BLaER1 treated with 17β-estradiol and CSF1 and Interleukin-3, amounts not matched to agents 10 nM and 100 nM (cell line): ENCODE measurements around the gene SLAIN1.

Experiments
- H3K27ac ChIP-seq, 11 experiments: shearing (Covaris generic); formaldehyde crosslinking; 2 replicates each; pipeline ENCODE4 v1.8.1; 2022
- H3K27me3 ChIP-seq, 11 experiments: shearing (Covaris generic); formaldehyde crosslinking; 2 replicates each; pipeline ENCODE4 v1.8.1; 2022
- H3K36me3 ChIP-seq, 11 experiments: shearing (Covaris generic); formaldehyde crosslinking; 2 replicates each; pipeline ENCODE4 v1.8.1; 2022
- H3K4me1 ChIP-seq, 10 experiments: shearing (Covaris generic); formaldehyde crosslinking; 2 replicates each; pipeline ENCODE4 v1.8.1; 2022
- H3K4me2 ChIP-seq, 11 experiments: shearing (Covaris generic); formaldehyde crosslinking; 2 replicates each; pipeline ENCODE4 v1.8.1; 2022
- H3K4me3 ChIP-seq, 10 experiments: shearing (Covaris generic); formaldehyde crosslinking; 2 replicates each; pipeline ENCODE4 v1.8.1; 2022
- H3K9ac ChIP-seq, 11 experiments: shearing (Covaris generic); formaldehyde crosslinking; 2 replicates each; pipeline ENCODE4 v1.8.1; 2022
- H3K9me3 ChIP-seq, 11 experiments: shearing (Covaris generic); formaldehyde crosslinking; replicated peaks in 1 of 11; 2 replicates each; pipeline ENCODE4 v1.8.1; 2022
- H4K20me1 ChIP-seq, 11 experiments: shearing (Covaris generic); formaldehyde crosslinking; 2 replicates each; pipeline ENCODE4 v1.8.1; 2022
- Cebpa-rat ChIP-seq, 11 experiments: shearing (Covaris generic); IDR thresholded peaks; 2 replicates each; pipeline ENCODE4 v1.8.1; 2022

SLAIN1 gene

DNA sequence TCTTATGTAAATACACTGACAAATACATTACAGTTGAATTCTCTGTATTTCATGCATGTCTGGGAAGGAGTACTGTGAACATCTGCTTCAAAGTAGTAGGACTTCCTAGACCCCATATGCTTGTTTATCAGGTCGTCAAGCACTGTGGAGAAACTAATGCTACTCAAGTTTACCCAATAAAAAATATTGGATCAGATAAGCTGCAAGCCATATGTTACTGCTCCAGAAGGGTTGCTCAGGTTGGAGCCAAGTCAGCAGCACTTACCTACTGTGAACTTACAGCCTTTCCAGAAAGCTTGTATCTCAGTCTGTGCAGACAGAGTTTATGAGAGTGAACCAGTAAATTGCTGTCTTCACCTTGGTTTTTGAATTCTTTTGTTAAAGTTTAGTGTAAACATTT lies 36.2 kb downstream of the SLAIN1 start:
- H4K20me1 ChIP-seq = no peaks in the 10 kb centered on the region
- H3K9ac ChIP-seq = no peak overlapping the region
- H3K27me3 ChIP-seq = no peaks in the 10 kb centered on the region
- H3K4me3 ChIP-seq = no peak overlapping the region
- H3K27ac ChIP-seq = no peak overlapping the region
- peaks cover 0 to 4% (median 0%) of the 10 kb centered on the region in 11 experiments; a peak in 1 of 22 replicates for H3K9me3 ChIP-seq
- no peak for TF ChIP-seq Cebpa-rat (IDR thresholded peaks at IDR 0.05)
- H3K4me1 ChIP-seq = peaks cover 11 to 19% (median 14%) of the 10 kb centered on the region in 10 experiments; a peak in 18 of 20 replicates
- no peak overlapping the region for H3K4me2 ChIP-seq
- H3K36me3 ChIP-seq = peaks cover 0 to 95% (median 74%) of the 10 kb centered on the region in 11 experiments; a peak in 14 of 22 replicates

DNA sequence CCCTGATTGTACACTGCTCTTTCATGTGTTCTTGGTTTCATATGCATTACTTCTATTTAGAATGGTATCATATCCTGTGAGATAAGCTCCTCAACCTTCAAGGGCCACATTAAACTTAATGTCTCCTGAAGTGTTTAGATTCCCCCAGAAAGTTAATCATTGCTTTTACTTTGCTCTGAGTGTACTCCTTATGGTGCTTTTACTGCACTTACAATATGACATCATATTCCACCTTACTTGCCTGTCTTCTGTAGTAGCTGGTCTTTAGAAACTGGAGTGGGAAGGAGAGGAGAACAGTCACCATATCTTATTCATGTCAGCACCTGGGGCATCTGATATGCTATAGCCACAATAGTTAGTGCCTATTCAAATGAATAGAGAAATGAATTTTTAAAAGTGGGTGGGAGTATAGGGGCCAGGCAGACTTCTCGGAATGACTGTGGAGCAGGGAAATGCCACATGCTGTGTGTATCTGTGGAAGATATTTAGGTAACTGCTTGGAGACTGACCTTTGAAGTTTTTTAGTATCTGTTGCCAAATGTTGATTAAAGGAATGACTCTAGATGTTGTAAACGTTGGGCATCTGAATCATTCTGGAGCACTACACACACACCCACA lies 40.2 kb downstream of the SLAIN1 start:
- Histone ChIP-seq H3K27me3 (no peaks in the 10 kb centered on the region), H3K4me2 (no peak overlapping the region), H3K36me3 (peaks cover 0 to 87% (median 43%) of the 10 kb centered on the region in 11 experiments; a peak in 14 of 22 replicates), H3K9ac (no peak overlapping the region), H3K4me3 (no peak overlapping the region), H3K27ac (no peak overlapping the region), H3K4me1 (no peaks in the 10 kb centered on the region), H4K20me1 (no peaks in the 10 kb centered on the region), H3K9me3 (no peaks in the 10 kb centered on the region)
- TF ChIP-seq Cebpa-rat (IDR thresholded peaks at IDR 0.05) = no peak

DNA sequence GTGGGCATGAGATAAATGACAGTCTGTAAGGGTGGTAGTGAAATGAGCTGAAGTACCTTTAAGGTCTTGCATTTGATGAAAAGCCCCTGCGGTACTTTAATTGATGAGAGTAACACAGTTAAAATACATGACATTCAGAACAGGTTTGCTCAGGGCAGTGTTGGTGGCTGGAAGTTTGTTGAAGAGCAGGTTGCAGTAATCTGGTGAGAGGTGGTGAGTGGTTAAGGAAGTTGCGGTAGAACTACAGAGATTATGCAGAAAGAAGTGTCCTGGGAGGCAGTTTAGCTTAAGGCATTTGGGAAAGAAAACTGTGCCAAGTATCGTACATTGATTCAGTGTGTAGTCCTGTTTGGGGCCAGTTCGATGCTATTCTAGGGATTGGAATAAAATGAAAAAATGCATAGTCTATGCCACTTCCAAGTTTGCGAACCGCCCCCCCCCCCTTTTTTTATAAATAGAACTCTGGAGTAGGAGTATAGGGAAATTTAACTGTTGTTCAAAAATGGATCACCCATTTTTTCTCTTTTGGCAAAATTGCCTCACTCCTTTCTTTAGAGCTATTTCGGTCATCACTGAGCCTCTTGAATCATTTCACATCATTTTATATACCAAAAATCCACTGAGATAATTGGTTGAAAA lies 42.7 kb downstream of the SLAIN1 start:
- no peak overlapping the region for H3K9ac ChIP-seq
- peaks cover 0 to 90% (median 41%) of the 10 kb centered on the region in 11 experiments; a peak in 19 of 22 replicates for H3K36me3 ChIP-seq
- no peaks in the 10 kb centered on the region for H3K9me3 ChIP-seq
- H3K27ac ChIP-seq = no peak overlapping the region
- no peak overlapping the region for H3K4me3 ChIP-seq
- H3K4me1 ChIP-seq = no peaks in the 10 kb centered on the region
- no peaks in the 10 kb centered on the region for H3K27me3 ChIP-seq
- no peaks in the 10 kb centered on the region for H4K20me1 ChIP-seq
- TF ChIP-seq Cebpa-rat (IDR thresholded peaks at IDR 0.05) = no peak
- no peak overlapping the region for H3K4me2 ChIP-seq

- no peak overlapping the region for H3K27ac ChIP-seq
- no peaks in the 10 kb centered on the region for H3K27me3 ChIP-seq
- no peaks in the 10 kb centered on the region for H3K9me3 ChIP-seq
- H3K4me3 ChIP-seq = no peak overlapping the region
- TF ChIP-seq Cebpa-rat (IDR thresholded peaks at IDR 0.05) = no peak
- peaks cover 0 to 90% (median 40%) of the 10 kb centered on the region in 11 experiments; a peak in 19 of 22 replicates for H3K36me3 ChIP-seq
- H4K20me1 ChIP-seq = no peaks in the 10 kb centered on the region
- no peak overlapping the region for H3K4me2 ChIP-seq
- H3K4me1 ChIP-seq = no peaks in the 10 kb centered on the region
- no peak overlapping the region for H3K9ac ChIP-seq
Observed at GRCh38 chr13:77740931-77741596, 43.6 kb downstream of the SLAIN1 start.

- Histone ChIP-seq H3K36me3 (peaks cover 2 to 90% (median 41%) of the 10 kb centered on the region in 11 experiments; a peak in 21 of 22 replicates), H3K27me3 (no peaks in the 10 kb centered on the region), H3K27ac (no peak overlapping the region), H4K20me1 (no peaks in the 10 kb centered on the region), H3K4me2 (no peak overlapping the region), H3K9ac (no peak overlapping the region), H3K9me3 (no peaks in the 10 kb centered on the region), H3K4me3 (no peak overlapping the region), H3K4me1 (no peaks in the 10 kb centered on the region)
- TF ChIP-seq Cebpa-rat (IDR thresholded peaks at IDR 0.05) = no peak
Observed at GRCh38 chr13:77741597-77741972, 44.1 kb downstream of the SLAIN1 start.

- no peaks in the 10 kb centered on the region for H4K20me1 ChIP-seq
- TF ChIP-seq Cebpa-rat (IDR thresholded peaks at IDR 0.05) = no peak
- no peak overlapping the region for H3K27ac ChIP-seq
- no peak overlapping the region for H3K4me2 ChIP-seq
- no peaks in the 10 kb centered on the region for H3K27me3 ChIP-seq
- no peaks in the 10 kb centered on the region for H3K9me3 ChIP-seq
- peaks cover 8 to 90% (median 44%) of the 10 kb centered on the region in 11 experiments; a peak in 21 of 22 replicates for H3K36me3 ChIP-seq
- H3K9ac ChIP-seq = no peak overlapping the region
- H3K4me3 ChIP-seq = no peak overlapping the region
- no peaks in the 10 kb centered on the region for H3K4me1 ChIP-seq
Observed at GRCh38 chr13:77742801-77743200, 45.3 kb downstream of the SLAIN1 start.

GRCh38 chr13:77745784-77746183 lies 48.3 kb downstream of the SLAIN1 start:
- Histone ChIP-seq H3K36me3 (peaks cover 8 to 73% (median 45%) of the 10 kb centered on the region in 11 experiments; a peak in 21 of 22 replicates), H3K9ac (no peak overlapping the region), H3K27ac (no peak overlapping the region), H3K4me1 (peaks cover 0 to 9% (median 2%) of the 10 kb centered on the region in 10 experiments; a peak in 9 of 20 replicates), H3K4me3 (no peak overlapping the region), H3K27me3 (no peaks in the 10 kb centered on the region), H3K4me2 (no peak overlapping the region), H3K9me3 (no peaks in the 10 kb centered on the region), H4K20me1 (0 out of 22 replicates have a peak, but pooled peaks cover 0 to 3% (median 0%) of the 10 kb centered on the region in 11 experiments)
- TF ChIP-seq Cebpa-rat (IDR thresholded peaks at IDR 0.05) = no peak

- Histone ChIP-seq H3K9me3 (no peaks in the 10 kb centered on the region), H3K4me3 (no peak overlapping the region), H3K27me3 (no peaks in the 10 kb centered on the region), H3K27ac (no peak overlapping the region), H4K20me1 (peaks cover 0 to 18% (median 0%) of the 10 kb centered on the region in 11 experiments; a peak in 2 of 22 replicates), H3K36me3 (peaks cover 8 to 62% (median 50%) of the 10 kb centered on the region in 11 experiments; a peak in 21 of 22 replicates), H3K4me1 (peaks cover 0 to 11% (median 2%) of the 10 kb centered on the region in 10 experiments; a peak in 9 of 20 replicates), H3K4me2 (peak overlapping the region in 3 of 11 experiments; percentile 12 to 26 (median 20); a peak in 3 of 22 replicates), H3K9ac (no peak overlapping the region)
- no peak for TF ChIP-seq Cebpa-rat (IDR thresholded peaks at IDR 0.05)
Observed at GRCh38 chr13:77749344-77749880, 51.9 kb downstream of the SLAIN1 start.
